Ishikawa (cell line): ENCODE data around the gene HPD.

Experiments
- CEBPB ChIP-seq: IDR thresholded peaks from 2 replicates; pipeline ENCODE4 v1.6.1; 2012
- CREB1 ChIP-seq: IDR thresholded peaks from 2 replicates; pipeline ENCODE4 v1.6.1; 2012; ENCODE audit warnings: low read depth
- EGR1 ChIP-seq: IDR thresholded peaks from 2 replicates; pipeline ENCODE4 v1.6.1; 2012
- EP300 ChIP-seq: IDR thresholded peaks from 2 replicates; pipeline ENCODE4 v1.6.1; 2012; ENCODE audit warnings: borderline replicate concordance
- FOXM1 ChIP-seq: IDR thresholded peaks from 2 replicates; pipeline ENCODE4 v1.6.1; 2012; ENCODE audit warnings: low read depth, borderline replicate concordance
- MAX ChIP-seq: IDR thresholded peaks from 2 replicates; pipeline ENCODE4 v1.6.1; 2012
- NFIC ChIP-seq: IDR thresholded peaks from 2 replicates; pipeline ENCODE4 v1.6.1; 2012
- RAD21 ChIP-seq: IDR thresholded peaks from 2 replicates; pipeline ENCODE4 v1.6.1; 2012; ENCODE audit warnings: low read depth
- REST ChIP-seq: IDR thresholded peaks from 2 replicates; pipeline ENCODE4 v1.6.1; 2012; ENCODE audit warnings: low read depth, mild to moderate bottlenecking
- TAF1 ChIP-seq: IDR thresholded peaks from 2 replicates; pipeline ENCODE4 v1.6.1; 2012; ENCODE audit warnings: low read depth, mild to moderate bottlenecking
- TCF12 ChIP-seq: IDR thresholded peaks from 2 replicates; pipeline ENCODE4 v1.6.1; 2012; ENCODE audit warnings: low read depth
- TEAD4 ChIP-seq: IDR thresholded peaks from 2 replicates; pipeline ENCODE4 v1.6.1; 2012
- USF1 ChIP-seq: IDR thresholded peaks from 2 replicates; pipeline ENCODE4 v1.6.1; 2012
- YY1 ChIP-seq: IDR thresholded peaks from 2 replicates; pipeline ENCODE4 v1.6.1; 2012; ENCODE audit warnings: low read depth
- ZBTB7A ChIP-seq: IDR thresholded peaks from 2 replicates; pipeline ENCODE4 v1.6.1; 2012; ENCODE audit warnings: low read depth

HPD gene

DNA sequence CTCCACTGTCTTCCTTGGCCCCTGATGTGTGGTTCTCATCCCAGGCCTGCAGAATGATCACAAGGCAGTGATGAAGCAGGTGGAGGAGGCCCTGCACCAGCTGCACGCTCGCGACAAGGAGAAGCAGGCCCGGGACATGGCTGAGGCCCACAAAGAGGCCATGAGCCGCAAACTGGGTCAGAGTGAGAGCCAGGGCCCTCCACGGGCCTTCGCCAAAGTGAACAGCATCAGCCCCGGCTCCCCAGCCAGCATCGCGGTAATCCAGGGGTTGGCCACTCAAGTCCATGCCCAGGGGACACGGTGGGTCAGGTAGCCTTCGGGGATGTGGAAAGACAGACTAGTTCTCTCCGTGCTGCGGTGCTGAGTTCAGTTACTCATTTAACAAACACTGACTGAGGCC, 40.9 kb upstream of the HPD start:
- no peak for TF ChIP-seq YY1
- no peak for TF ChIP-seq TCF12
- TF ChIP-seq TAF1: no peak
- TF ChIP-seq ZBTB7A: no peak
- TF ChIP-seq MAX: no peak
- no peak for TF ChIP-seq RAD21
- TF ChIP-seq FOXM1: no peak
- TF ChIP-seq NFIC: no peak
- TF ChIP-seq EP300: no peak
- TF ChIP-seq CEBPB: no peak
- TF ChIP-seq TEAD4: no peak
- no peak for TF ChIP-seq REST
- no peak for TF ChIP-seq CREB1

DNA sequence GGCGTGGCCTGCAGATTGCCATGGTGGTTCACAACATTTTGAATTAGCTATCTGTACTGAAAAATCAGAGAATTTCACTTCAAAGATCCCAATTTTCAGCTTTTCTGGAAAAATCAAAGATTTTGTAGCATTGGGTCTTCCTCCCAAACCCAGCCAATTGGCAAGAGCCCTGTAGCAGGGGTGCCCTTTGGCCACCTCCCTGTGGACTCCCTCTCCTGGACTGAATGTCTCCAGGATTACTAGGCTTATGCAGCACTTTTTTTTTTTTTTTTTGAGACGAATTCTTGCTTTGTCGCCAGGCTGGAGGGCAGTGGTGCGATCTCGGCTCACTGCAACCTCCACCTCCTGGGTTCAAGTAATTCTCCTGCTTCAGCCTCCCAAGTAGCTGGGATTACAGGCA, 39.6 kb upstream of the HPD start:
- TF ChIP-seq ZBTB7A (no peak), CEBPB (no peak), USF1 (no peak), EGR1 (no peak), TEAD4 (no peak), NFIC (no peak), EP300 (no peak), MAX (no peak), CREB1 (no peak), REST (no peak), YY1 (no peak), RAD21 (no peak), FOXM1 (no peak), TCF12 (no peak)

GRCh38 chr12:121894633-121895032, 36.0 kb upstream of the HPD start:
- TF ChIP-seq CEBPB: no peak
- TF ChIP-seq NFIC: no peak
- TF ChIP-seq RAD21: no peak
- TF ChIP-seq EP300: no peak
- TF ChIP-seq ZBTB7A: no peak
- TF ChIP-seq REST: no peak
- no peak for TF ChIP-seq EGR1
- no peak for TF ChIP-seq TEAD4
- no peak for TF ChIP-seq USF1
- TF ChIP-seq MAX: no peak
- no peak for TF ChIP-seq FOXM1
- no peak for TF ChIP-seq TCF12
- no peak for TF ChIP-seq TAF1
- no peak for TF ChIP-seq YY1
- no peak for TF ChIP-seq CREB1

DNA sequence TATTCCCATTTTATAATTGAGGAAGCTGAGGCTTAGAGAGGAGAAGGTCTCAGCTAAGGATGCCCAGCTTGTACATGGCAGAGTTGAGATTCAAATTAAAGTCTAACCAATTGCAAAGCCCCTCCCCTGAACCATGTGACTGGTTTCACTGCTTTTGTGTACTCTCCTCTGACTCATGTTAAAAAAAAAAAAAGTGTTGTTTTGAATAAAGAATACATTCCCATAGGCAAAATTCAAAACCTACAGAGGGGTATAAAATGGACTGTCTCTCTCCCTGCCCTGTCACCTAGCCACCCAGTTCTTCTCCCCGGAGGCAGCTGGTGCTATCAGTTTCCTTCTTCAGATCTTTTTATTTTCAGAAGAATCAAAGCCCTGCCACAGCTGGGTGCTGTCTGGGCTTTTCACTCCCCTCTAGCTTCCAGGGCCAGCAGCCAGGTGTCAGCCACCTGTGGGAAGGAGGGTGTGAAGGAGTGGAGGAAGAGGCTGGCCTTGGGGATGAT, 35.4 kb upstream of the HPD start:
- TF ChIP-seq EP300 (no peak), MAX (no peak), NFIC (no peak), FOXM1 (peak; percentile 83), USF1 (peak; percentile 78)
